Lower leg skin (tissue), 4 donors: ENCODE results near the gene C1orf21. TPM values are rescaled to one million over a fixed set of nuclear protein-coding genes. Genes with fewer than 3 reads are reported as not detected.

ENCODE experiments used
- DNase-seq, 2 donors: peaks; one replicate each; pipeline ENCODE4 v3.0.0-alpha.2; 2019; ENCODE audit warnings: low spot score in 2 of 2
- H3K4me3 ChIP-seq: fragments of 200-600 bp; sonication (generic); 2 replicates; pipeline ENCODE4 v1.5.1; 2017; ENCODE audit warnings: mild to moderate bottlenecking, low read depth; ENCODE audit not compliant: poor library complexity, severe bottlenecking
- CTCF ChIP-seq, 3 donors: fragments of 450-650 bp; IDR thresholded peaks; one replicate each; pipeline ENCODE4 v1.5.1; 2016; ENCODE audit warnings: antibody characterized with exemption in 3 of 3, mild to moderate bottlenecking in 3 of 3, moderate library complexity in 2 of 3
- POLR2A ChIP-seq, 2 donors: fragments of 450-650 bp; IDR thresholded peaks; one replicate each; pipeline ENCODE4 v1.6.1; 2016 to 2017; ENCODE audit warnings: antibody characterized with exemption in 2 of 2, mild to moderate bottlenecking in 1 of 2, moderate library complexity in 1 of 2
- WGBS, 2 donors: methylation state at CpG; one replicate each; pipeline ENCODE4 v1.1.5; 2018; 5-methylcytosine and 5-hydroxymethylcytosine counted together
- intact Hi-C: fragments of 100-400 bp; cut with DNase I; formaldehyde crosslinking; loops from one replicate; pipeline ENCODE4 v1.15.0; 2023; ENCODE audit warnings: low total_unique reads
- total RNA-seq, 4 donors: library from RNA; depleted of rRNA; stranded (reverse); fragments of >200 nt; gene quantifications; one replicate each; pipeline ENCODE4 v1.1.0, GENCODE V29; 2016

C1orf21 gene
- total RNA-seq, 4 donors from 2014 or later = 37.6 to 79.4 (median 56.2) TPM

- DNase-seq = no peak
- intact Hi-C loops = no loop called here
- 66 to 76% methylated on average over 7 of the region's 7 CpGs for WGBS, 2 donors
- TF ChIP-seq POLR2A (IDR thresholded peaks at IDR 0.05) = no peak
- TF ChIP-seq CTCF (IDR thresholded peaks at IDR 0.05) = no peak
- no peak overlapping the region for H3K4me3 ChIP-seq
These were observed 78.8 kb downstream of the C1orf21 start for GRCh38 chr1:184465489-184466146.

- no peak for DNase-seq
- H3K4me3 ChIP-seq = no peak overlapping the region
- TF ChIP-seq CTCF (IDR thresholded peaks at IDR 0.05) = no peak
- TF ChIP-seq POLR2A (IDR thresholded peaks at IDR 0.05) = no peak
- intact Hi-C loops = no loop called here
These were observed 80.5 kb downstream of the C1orf21 start for GRCh38 chr1:184467295-184467694.

GRCh38 chr1:184469396-184469795 lies 82.6 kb downstream of the C1orf21 start:
- no peak for TF ChIP-seq CTCF (IDR thresholded peaks at IDR 0.05)
- TF ChIP-seq POLR2A (IDR thresholded peaks at IDR 0.05) = no peak
- WGBS, 2 donors = 88 to 100% methylated on average over 1 of the region's 1 CpG
- intact Hi-C loops = no loop called here
- no peak overlapping the region for H3K4me3 ChIP-seq
- no peak for DNase-seq

GRCh38 chr1:184471686-184472085 lies 84.9 kb downstream of the C1orf21 start:
- no peak for DNase-seq
- TF ChIP-seq CTCF (IDR thresholded peaks at IDR 0.05) (no peak), POLR2A (IDR thresholded peaks at IDR 0.05) (no peak)
- intact Hi-C loops = no loop called here
- no peak overlapping the region for H3K4me3 ChIP-seq
- 66 to 80% methylated on average over 5 of the region's 5 CpGs for WGBS, 2 donors

GRCh38 chr1:184472136-184472535 lies 85.3 kb downstream of the C1orf21 start:
- TF ChIP-seq CTCF (IDR thresholded peaks at IDR 0.05) (no peak), POLR2A (IDR thresholded peaks at IDR 0.05) (no peak)
- intact Hi-C loops = no loop called here
- 14 to 36% methylated on average over 2 of the region's 2 CpGs for WGBS, 2 donors

More at GRCh38 chr1:184472136-184472535, 85.3 kb downstream of the C1orf21 start:
- no peak overlapping the region for H3K4me3 ChIP-seq
- DNase-seq = no peak
